Osteocyte (in vitro differentiated cells): ENCODE measurements around the gene BIVM. TPM values are rescaled to one million over a fixed set of nuclear protein-coding genes. Genes with fewer than 3 reads are reported as not detected.

Experiments
- DNase-seq: peaks from one replicate; pipeline ENCODE4 v3.0.0; 2021; ENCODE audit warnings: mixed read lengths; ENCODE audit not compliant: unreplicated experiment; ENCODE audit errors: extremely low spot score
- H3K27ac Mint-ChIP-seq: one replicate; pipeline ENCODE4 v1.8.0; 2021; ENCODE audit warnings: mild to moderate bottlenecking, mixed read lengths; ENCODE audit not compliant: unreplicated experiment
- H3K27me3 Mint-ChIP-seq: one replicate; pipeline ENCODE4 v1.8.0; 2021; ENCODE audit warnings: mixed read lengths; ENCODE audit not compliant: unreplicated experiment
- H3K36me3 Mint-ChIP-seq: one replicate; pipeline ENCODE4 v1.8.0; 2021; ENCODE audit warnings: mixed read lengths; ENCODE audit not compliant: unreplicated experiment
- H3K4me1 Mint-ChIP-seq: one replicate; pipeline ENCODE4 v1.8.0; 2021; ENCODE audit warnings: mixed read lengths; ENCODE audit not compliant: unreplicated experiment
- H3K4me3 Mint-ChIP-seq: one replicate; pipeline ENCODE4 v1.8.0; 2021; ENCODE audit warnings: mild to moderate bottlenecking, moderate library complexity, mixed read lengths; ENCODE audit not compliant: unreplicated experiment
- H3K9me3 Mint-ChIP-seq: one replicate; pipeline ENCODE4 v1.8.0; 2021; ENCODE audit warnings: mixed read lengths; ENCODE audit not compliant: unreplicated experiment
- CTCF ChIP-seq: fragments of 200-600 bp; sonication (generic); IDR thresholded peaks from 2 replicates; pipeline ENCODE4 v1.5.0; 2021; ENCODE audit warnings: antibody characterized with exemption, mild to moderate bottlenecking, moderate library complexity
- total RNA-seq: library from RNA; stranded (reverse); gene quantifications from 2 replicates; pipeline ENCODE4 v1.2.1, GENCODE V29; 2021

BIVM gene
- total RNA-seq, 1 donor from 2014 or later, result 30.7 TPM

- Mint-ChIP-seq H3K4me3 (no peak overlapping the region), H3K27me3 (no peaks in the 10 kb centered on the region), H3K9me3 (peaks cover 3% of the 10 kb centered on the region), H3K27ac (no peak overlapping the region), H3K4me1 (peaks cover 8% of the 10 kb centered on the region), H3K36me3 (peaks cover 48% of the 10 kb centered on the region)
- TF ChIP-seq CTCF, result no peak
- DNase-seq, result no peak
Measured at GRCh38 chr13:102815788-102816187, 16.9 kb downstream of the BIVM start.

GRCh38 chr13:102816708-102817107, 17.8 kb downstream of the BIVM start:
- DNase-seq, result no peak
- Mint-ChIP-seq H3K9me3 (peaks cover 3% of the 10 kb centered on the region), H3K27me3 (no peaks in the 10 kb centered on the region), H3K4me3 (no peak overlapping the region), H3K36me3 (peaks cover 42% of the 10 kb centered on the region), H3K27ac (no peak overlapping the region), H3K4me1 (peaks cover 8% of the 10 kb centered on the region)
- no peak for TF ChIP-seq CTCF

GRCh38 chr13:102817241-102817640, 18.3 kb downstream of the BIVM start:
- Mint-ChIP-seq H3K36me3 (peaks cover 42% of the 10 kb centered on the region), H3K27ac (no peak overlapping the region), H3K27me3 (no peaks in the 10 kb centered on the region), H3K4me1 (peaks cover 8% of the 10 kb centered on the region), H3K4me3 (no peak overlapping the region), H3K9me3 (no peaks in the 10 kb centered on the region)
- no peak for DNase-seq
- no peak for TF ChIP-seq CTCF

- no peak for TF ChIP-seq CTCF
- H3K9me3 Mint-ChIP-seq, result peaks cover under 1% of the 10 kb centered on the region
- peaks cover 6% of the 10 kb centered on the region for H3K4me1 Mint-ChIP-seq
- H3K36me3 Mint-ChIP-seq, result peaks cover 45% of the 10 kb centered on the region
- DNase-seq, result no peak
- no peaks in the 10 kb centered on the region for H3K27me3 Mint-ChIP-seq
- no peak overlapping the region for H3K27ac Mint-ChIP-seq
- no peak overlapping the region for H3K4me3 Mint-ChIP-seq
Measured at GRCh38 chr13:102817907-102818306, 19.0 kb downstream of the BIVM start.

- no peaks in the 10 kb centered on the region for H3K27me3 Mint-ChIP-seq
- peaks cover 13% of the 10 kb centered on the region for H3K4me1 Mint-ChIP-seq
- peaks cover 41% of the 10 kb centered on the region for H3K36me3 Mint-ChIP-seq
- no peak for TF ChIP-seq CTCF
- no peak for DNase-seq
- H3K9me3 Mint-ChIP-seq, result peaks cover 6% of the 10 kb centered on the region
- H3K27ac Mint-ChIP-seq, result no peak overlapping the region
- no peak overlapping the region for H3K4me3 Mint-ChIP-seq
Measured at GRCh38 chr13:102825400-102825799, 26.5 kb downstream of the BIVM start.
